ENCODE measurements around the gene PICALM.

DNA sequence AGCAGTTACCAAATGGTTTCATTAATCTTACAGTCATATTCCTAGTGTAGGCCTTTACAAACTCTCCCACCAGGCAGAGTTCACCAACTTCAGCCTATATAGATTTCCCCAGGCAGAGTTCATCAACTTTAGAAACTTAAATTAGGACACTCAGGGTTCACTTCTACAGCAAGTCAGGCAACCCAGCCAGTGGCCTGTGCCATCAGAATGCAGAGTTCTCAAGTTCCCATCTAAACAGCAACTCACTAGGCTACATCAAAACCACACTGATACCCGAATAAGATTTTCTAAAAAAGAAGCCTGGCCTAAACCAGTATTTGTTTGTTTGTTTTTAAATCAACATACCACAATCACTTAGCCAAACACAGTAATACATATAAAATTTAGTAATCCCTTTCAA lies 33.7 kb downstream of the PICALM start:
- TF ChIP-seq, protein P1, sequence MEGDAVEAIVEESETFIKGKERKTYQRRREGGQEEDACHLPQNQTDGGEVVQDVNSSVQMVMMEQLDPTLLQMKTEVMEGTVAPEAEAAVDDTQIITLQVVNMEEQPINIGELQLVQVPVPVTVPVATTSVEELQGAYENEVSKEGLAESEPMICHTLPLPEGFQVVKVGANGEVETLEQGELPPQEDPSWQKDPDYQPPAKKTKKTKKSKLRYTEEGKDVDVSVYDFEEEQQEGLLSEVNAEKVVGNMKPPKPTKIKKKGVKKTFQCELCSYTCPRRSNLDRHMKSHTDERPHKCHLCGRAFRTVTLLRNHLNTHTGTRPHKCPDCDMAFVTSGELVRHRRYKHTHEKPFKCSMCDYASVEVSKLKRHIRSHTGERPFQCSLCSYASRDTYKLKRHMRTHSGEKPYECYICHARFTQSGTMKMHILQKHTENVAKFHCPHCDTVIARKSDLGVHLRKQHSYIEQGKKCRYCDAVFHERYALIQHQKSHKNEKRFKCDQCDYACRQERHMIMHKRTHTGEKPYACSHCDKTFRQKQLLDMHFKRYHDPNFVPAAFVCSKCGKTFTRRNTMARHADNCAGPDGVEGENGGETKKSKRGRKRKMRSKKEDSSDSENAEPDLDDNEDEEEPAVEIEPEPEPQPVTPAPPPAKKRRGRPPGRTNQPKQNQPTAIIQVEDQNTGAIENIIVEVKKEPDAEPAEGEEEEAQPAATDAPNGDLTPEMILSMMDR (IDR thresholded peaks at IDR 0.05) = no peak
- TF ChIP-seq POLR2A (IDR thresholded peaks at IDR 0.05) (no peak), POLR2AphosphoS5 (IDR thresholded peaks at IDR 0.05) (no peak)

Measured in gastroesophageal sphincter (tissue), 3 donors.